VCaP (cell line): ENCODE results near the gene NUP214.
"Not testable (repeated sequence)": the region's sequence is repeated elsewhere in the genome, so short reads cannot be mapped to it uniquely, and the experiment has no call there.

ENCODE experiments used
- H3K27ac ChIP-seq: fragments of 450-650 bp; 2 replicates; pipeline ENCODE4 v1.5.1; 2017
- CTCF ChIP-seq: fragments of 450-650 bp; conservative IDR thresholded peaks from 2 replicates; pipeline ENCODE4 v1.5.1; 2017; ENCODE audit warnings: mild to moderate bottlenecking, moderate library complexity

Gene NUP214

GRCh38 chr9:131144201-131144600 is 18.8 kb downstream of the NUP214 start:
- no peak overlapping the region for H3K27ac ChIP-seq
- no peak for TF ChIP-seq CTCF

- H3K27ac ChIP-seq: no peak overlapping the region
Observed at GRCh38 chr9:131145245-131145644, 19.9 kb downstream of the NUP214 start.

DNA sequence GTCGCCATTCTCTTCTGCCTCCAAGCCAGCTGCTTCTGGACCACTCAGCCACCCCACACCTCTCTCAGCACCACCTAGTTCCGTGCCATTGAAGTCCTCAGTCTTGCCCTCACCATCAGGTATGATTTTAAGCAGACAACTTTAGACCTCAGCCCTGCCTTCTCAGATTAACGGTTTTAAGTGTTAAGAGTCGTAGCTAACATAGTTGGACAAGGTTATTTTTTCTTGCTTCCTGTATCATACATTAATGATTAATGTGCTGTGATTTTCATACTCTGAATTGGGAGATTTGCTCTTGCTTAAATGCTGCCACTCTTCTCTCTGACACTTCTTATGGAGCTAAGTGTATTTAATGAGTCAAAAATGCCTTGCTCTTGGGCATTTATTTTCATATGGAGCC is 20.8 kb downstream of the NUP214 start:
- TF ChIP-seq CTCF: no peak
- no peak overlapping the region for H3K27ac ChIP-seq

More at GRCh38 chr9:131145245-131145644, 19.9 kb downstream of the NUP214 start:
- TF ChIP-seq CTCF: no peak

- no peak overlapping the region for H3K27ac ChIP-seq
- TF ChIP-seq CTCF: no peak
Observed at GRCh38 chr9:131148276-131148675, 22.9 kb downstream of the NUP214 start.

- no peak overlapping the region for H3K27ac ChIP-seq
Observed at GRCh38 chr9:131148966-131149687, 23.7 kb downstream of the NUP214 start.

DNA sequence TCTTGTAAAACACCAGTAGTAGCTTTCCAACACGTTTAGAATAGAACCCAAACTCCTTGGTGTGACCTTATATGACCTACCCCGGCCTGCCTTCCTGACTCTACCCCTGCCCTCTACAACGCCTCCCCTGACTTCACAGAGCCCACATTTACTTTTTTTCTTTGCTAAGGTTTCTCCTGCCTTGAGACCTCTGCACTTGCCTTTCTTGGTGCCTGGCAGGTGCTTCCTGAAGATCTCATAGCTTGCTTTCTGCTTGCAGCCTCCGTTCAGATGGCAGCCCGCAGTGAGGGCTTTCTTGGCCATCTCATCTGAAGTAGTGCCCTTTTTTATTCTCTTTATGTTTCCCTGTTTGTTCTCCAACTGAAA is 24.3 kb downstream of the NUP214 start:
- H3K27ac ChIP-seq: no peak overlapping the region
- no peak for TF ChIP-seq CTCF

More at GRCh38 chr9:131148966-131149687, 23.7 kb downstream of the NUP214 start:
- no peak for TF ChIP-seq CTCF

DNA sequence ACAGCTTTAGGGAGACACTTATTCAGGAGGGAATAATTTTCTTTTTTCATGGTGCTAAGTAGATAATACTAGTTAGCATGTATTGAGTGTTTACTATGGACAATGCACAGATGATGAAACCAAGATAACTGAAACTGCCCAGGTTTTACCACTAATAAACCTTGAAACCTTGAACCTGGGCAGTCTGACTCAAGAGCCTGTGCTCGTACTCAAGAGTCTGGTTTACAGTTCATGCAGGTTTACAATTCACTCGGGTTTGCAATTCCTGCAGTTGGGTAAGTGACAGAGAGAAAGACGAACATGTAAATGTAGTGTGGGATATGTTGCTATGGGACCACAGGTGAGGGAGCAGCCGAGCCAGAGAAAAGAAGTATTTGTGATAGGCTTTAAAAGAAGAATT is 28.2 kb downstream of the NUP214 start:
- no peak for TF ChIP-seq CTCF
- no peak overlapping the region for H3K27ac ChIP-seq

DNA sequence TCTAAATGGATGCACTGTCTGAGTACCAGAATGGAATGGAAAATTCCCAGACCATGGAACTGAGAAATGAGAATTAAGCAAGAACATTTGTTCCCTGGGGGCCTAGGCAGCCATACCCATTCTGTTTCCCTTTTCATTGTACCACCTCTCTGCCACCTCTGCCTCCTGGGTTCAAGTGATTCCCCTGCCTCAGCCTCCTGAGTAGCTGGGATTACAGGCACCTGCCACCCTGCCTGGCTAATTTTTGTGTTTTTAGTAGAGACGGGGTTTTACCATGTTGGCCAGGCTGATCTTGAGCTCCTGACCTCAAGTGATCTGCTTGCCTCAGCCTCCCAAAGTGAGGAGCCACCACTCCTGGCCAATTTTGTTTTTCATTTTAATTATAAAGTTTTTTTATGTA is 33.3 kb downstream of the NUP214 start:
- H3K27ac ChIP-seq: not testable (repeated sequence)
